Fibroblast of mammary gland (primary cell): Measurements from ENCODE around the gene YWHAG.
A peak's percentile ranks its signal among the peaks of the same experiment; 100 is the strongest.
"Not testable (repeated sequence)": the region's sequence is repeated elsewhere in the genome, so short reads cannot be mapped to it uniquely, and the experiment has no call there.

Experiments used
- DNase-seq: peaks from one replicate; pipeline ENCODE4 v3.0.0-alpha.2; 2010; ENCODE audit warnings: low read depth
- H3K4me3 ChIP-seq: 2 replicates; pipeline ENCODE4 v1.5.1; 2011; ENCODE audit warnings: low read depth, mild to moderate bottlenecking, low read length, moderate library complexity; ENCODE audit not compliant: control insufficient read depth
- TF ChIP-seq, protein P1 (sequence below): conservative IDR thresholded peaks from 2 replicates; pipeline ENCODE4 v1.5.1; 2011; ENCODE audit warnings: low read depth, low read length, inconsistent platforms; ENCODE audit not compliant: control insufficient read depth, insufficient read depth

YWHAG gene

DNA sequence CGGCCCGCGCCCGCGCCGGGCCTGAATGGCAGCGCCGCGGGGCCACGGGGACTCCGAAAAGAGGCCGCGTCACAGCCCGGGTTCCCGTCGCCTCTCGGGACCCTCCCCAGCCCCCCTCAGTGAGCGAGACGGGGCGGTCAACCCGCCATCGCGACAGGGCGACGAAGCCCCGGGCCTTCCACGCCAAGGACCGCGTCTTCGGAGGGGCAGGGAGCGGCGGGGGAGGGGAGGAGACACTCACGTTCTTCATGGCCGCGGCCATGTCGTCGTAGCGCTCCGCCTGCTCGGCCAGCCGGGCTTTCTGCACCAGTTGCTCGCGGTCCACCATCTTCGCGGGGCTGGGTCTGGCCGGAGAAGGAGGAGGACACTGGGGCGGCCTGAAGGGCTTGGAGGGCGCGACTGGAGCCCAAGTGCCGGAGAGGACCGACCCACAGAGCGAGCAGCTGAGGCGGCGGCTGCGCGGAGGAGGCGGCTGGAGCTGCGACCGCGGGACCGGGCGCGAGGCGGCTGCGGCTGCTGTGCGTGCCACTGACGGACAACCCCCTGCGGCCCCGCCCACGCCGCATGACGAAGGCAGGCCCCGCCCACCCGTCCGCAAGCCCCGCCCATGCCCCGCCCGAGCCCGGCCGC is at the start of gene YWHAG:
TSS of gene YWHAG (minus strand) at position 511 of the 630 bp plus-strand sequence. CDS start at position 328, 183 bp downstream.
- peak within 1 kb of the TSS; percentile 82 for H3K4me3 ChIP-seq
- TF ChIP-seq, protein P1, sequence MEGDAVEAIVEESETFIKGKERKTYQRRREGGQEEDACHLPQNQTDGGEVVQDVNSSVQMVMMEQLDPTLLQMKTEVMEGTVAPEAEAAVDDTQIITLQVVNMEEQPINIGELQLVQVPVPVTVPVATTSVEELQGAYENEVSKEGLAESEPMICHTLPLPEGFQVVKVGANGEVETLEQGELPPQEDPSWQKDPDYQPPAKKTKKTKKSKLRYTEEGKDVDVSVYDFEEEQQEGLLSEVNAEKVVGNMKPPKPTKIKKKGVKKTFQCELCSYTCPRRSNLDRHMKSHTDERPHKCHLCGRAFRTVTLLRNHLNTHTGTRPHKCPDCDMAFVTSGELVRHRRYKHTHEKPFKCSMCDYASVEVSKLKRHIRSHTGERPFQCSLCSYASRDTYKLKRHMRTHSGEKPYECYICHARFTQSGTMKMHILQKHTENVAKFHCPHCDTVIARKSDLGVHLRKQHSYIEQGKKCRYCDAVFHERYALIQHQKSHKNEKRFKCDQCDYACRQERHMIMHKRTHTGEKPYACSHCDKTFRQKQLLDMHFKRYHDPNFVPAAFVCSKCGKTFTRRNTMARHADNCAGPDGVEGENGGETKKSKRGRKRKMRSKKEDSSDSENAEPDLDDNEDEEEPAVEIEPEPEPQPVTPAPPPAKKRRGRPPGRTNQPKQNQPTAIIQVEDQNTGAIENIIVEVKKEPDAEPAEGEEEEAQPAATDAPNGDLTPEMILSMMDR = no peak
- DNase-seq = peak; percentile 78

DNA sequence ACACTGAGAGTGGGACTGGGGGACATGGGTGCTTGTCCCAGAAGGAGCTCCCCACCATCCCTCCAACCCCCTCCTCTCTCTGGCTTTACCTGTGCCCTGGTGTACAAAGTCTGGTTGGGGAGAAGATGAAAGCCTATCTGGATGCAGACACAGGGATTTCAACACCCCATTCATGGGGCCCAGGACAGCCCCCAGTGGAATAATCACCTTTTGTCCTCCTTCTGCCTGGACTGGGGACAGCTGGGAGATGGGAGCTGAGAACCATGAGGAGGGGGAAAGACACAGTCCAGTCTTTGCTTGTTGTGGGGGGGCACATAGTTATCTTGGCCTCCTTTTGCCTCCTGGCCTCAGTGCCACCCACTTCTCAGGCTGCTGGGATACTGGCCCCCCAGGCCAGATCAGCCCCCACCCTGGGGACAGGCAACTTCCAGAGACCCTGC is 49.4 kb upstream of the YWHAG start:
- H3K4me3 ChIP-seq = no peak overlapping the region
- DNase-seq = no peak
- TF ChIP-seq, protein P1 = no peak

DNA sequence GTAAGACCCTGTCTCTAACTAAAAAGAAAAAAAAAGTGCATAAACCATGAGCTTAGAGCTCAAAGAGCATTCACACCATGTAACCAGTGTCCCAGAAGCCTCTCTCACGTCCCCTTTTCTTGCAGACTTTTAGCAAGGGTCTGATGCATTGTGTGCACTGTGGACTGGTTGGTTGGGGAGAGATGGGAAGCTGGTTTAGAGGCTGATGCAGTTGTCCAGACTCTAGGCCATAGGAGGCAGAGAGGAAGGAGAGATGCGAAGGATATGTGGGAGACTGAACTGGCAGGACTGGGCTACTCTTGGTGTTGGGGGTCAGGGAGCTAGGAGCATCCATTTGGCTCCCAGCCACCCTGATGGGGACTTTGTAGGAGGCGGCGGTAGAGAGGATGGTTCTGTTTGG is 48.9 kb upstream of the YWHAG start:
- H3K4me3 ChIP-seq = no peak overlapping the region
- DNase-seq = no peak
- TF ChIP-seq, protein P1 = no peak

DNA sequence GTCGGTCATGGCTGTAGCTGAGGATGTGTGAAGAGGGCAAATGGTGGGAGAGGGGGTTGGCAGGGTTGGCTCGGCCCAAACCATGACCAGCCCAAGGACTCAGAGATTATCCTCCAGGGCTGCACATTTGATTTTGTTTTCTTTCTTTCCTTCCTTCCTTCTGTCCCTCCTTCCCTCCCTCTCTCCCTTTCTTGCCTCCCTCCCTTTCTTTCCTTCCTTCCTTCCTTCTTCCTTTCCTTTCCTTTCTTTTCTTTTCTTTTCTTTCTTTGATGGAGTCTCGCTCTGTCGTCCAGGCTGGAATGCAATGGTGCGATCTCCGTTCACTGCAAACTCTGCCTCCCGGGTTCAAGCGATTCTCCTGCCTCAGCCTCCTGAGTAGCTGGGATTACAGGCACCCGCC is 46.9 kb upstream of the YWHAG start:
- H3K4me3 ChIP-seq = no peak overlapping the region
- DNase-seq = no peak
- TF ChIP-seq, protein P1 = no peak

DNA sequence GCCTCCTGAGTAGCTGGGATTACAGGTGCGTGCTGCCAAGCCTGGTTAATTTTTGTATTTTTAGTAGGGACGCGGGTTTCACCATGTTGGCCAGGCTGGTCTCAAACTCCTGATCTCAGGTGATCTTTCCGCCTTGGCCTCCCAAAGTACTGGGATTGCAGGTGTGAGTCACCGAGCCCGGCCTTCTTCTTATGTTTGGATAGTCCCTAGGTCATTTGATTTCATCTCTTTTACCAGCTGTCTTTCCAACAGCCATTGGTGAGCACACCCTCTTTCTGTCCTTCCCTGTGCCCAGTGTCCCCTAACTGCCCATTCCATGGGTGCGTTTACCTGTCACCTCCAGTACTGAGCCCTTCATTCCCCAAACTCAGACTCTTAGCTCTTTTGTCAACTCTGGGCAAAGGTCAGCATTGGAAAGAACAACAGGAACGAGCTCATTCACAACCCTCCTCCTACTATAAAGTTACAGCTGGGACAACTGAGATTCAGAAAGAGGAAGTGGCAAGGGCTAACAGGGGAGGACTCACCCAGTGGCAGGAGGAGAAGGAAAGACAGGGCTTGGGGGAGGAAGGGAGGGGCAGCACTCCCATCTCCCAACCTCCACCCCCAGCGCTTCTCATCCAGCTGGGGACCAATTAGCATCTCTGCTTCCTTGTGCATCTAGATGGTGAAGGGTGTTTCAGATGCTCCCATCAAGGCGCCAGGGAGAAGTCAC is 45.1 kb upstream of the YWHAG start:
- DNase-seq = no peak
- TF ChIP-seq, protein P1 = no peak
- H3K4me3 ChIP-seq = no peak overlapping the region

DNA sequence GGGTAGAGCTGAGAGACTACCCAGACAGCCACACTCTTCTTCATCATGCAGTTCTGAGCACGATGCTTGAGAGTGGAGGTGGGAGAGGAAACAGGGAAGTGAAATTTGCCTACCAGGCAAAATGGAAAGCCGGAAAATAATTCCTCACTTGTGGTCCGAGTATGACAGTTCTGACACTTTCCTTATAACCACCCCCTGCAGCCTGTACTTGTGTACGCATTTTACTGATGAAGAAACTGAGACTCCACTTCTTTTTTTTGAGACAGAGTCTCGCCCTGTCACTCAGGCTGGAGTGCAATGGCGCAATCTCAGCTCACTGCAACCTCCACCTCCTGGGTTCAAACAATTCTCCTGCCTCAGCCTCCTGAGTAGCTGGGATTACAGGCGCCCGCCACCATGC is 44.3 kb upstream of the YWHAG start:
- not testable (repeated sequence) for H3K4me3 ChIP-seq, DNase-seq

DNA sequence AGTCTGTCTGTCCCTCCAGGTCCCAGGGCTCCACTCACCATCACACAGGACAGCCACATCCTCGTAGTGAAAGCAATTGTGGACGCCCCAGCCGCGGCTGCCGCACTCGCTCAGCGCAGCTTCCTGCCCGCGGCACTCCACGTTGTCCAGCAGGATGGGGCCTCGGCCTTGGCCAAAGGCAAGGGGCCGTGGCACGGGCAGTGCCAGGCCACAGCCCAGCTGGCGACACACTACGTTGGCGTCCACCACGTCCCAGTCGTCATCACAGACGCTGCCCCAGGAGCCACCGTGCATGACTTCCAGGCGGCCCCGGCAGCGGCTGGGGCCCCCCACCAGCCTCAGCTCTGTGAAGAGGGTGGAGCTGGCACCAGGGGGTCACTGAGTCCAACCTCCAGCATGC is 41.5 kb upstream of the YWHAG start:
- no peak overlapping the region for H3K4me3 ChIP-seq
- TF ChIP-seq, protein P1 = no peak

More for the DNA sequence above, 41.5 kb upstream of the YWHAG start:
- DNase-seq = no peak
